HepG2 (cell line): ENCODE measurements around the gene DAAM1. TPM values are rescaled to one million over a fixed set of nuclear protein-coding genes. Genes with fewer than 3 reads are reported as not detected.

Experiments used
- CHD2 ChIP-seq: IDR thresholded peaks from 2 replicates; pipeline ENCODE4 v1.6.1; 2011; ENCODE audit warnings: low read depth, low read length, improper control_type of control experiment
- SOX13 ChIP-seq, 3 experiments: fragments of 450-650 bp in 1 of 3; sonication (generic) in 1 of 3; formaldehyde crosslinking in 1 of 3; IDR thresholded peaks in 2 of 3; conservative IDR thresholded peaks in 1 of 3; 2 replicates each; pipeline versions ENCODE4 v1.5.0 to v1.6.1; 2016 to 2020; ENCODE audit warnings: antibody characterized with exemption in 1 of 3, mild to moderate bottlenecking in 1 of 3, missing compliant biosample characterization in 1 of 3, missing genetic modification reagents in 1 of 3, moderate library complexity in 1 of 3
- SP140L ChIP-seq: sonication (generic); formaldehyde crosslinking; IDR thresholded peaks from 2 replicates; pipeline ENCODE4 v1.4.0; 2020; ENCODE audit warnings: missing genetic modification reagents, borderline replicate concordance
- YY1 ChIP-seq: IDR thresholded peaks from 2 replicates; pipeline ENCODE4 v1.6.1; 2011; ENCODE audit warnings: low read length, low read depth, moderate library complexity, mild to moderate bottlenecking; ENCODE audit not compliant: insufficient read depth, insufficient replicate concordance
- ZNF235 ChIP-seq: sonication (generic); formaldehyde crosslinking; IDR thresholded peaks from 2 replicates; pipeline ENCODE4 v1.8.1; 2023; ENCODE audit warnings: mild to moderate bottlenecking, missing genetic modification reagents, borderline replicate concordance
- ZNF530 ChIP-seq: sonication (generic); formaldehyde crosslinking; IDR thresholded peaks from 2 replicates; pipeline ENCODE4 v1.5.0; 2020; ENCODE audit warnings: low read depth, mild to moderate bottlenecking, missing genetic modification reagents
- polyA plus RNA-seq, 8 experiments: library from polyadenylated mRNA; depleted of rRNA in 3 of 8; stranded (reverse) in 7 of 8; unstranded in 1 of 8; fragments of >200 nt; fragmentation: Illumina TruSeq in 4 of 8; extraction: Trizol in 4 of 8; gene quantifications; 2 replicates each; pipeline versions ENCODE4 v1.2.1 to v1.2.3, GENCODE V29; 2011 to 2016; ENCODE audit warnings: low read depth in 4 of 8, missing spikeins in 1 of 8, mixed read lengths in 1 of 8; ENCODE audit not compliant: insufficient read depth in 1 of 8
- total RNA-seq, 5 experiments: library from RNA; depleted of rRNA; stranded (reverse); fragments of >200 nt; fragmentation: Illumina TruSeq; extraction: Trizol; gene quantifications; 2 replicates each; pipeline ENCODE4 v1.2.3, GENCODE V29; 2016; ENCODE audit warnings: low read depth in 1 of 5
- TF ChIP-seq, protein P1 (sequence below): sonication (generic); formaldehyde crosslinking; IDR thresholded peaks from one replicate; pipeline ENCODE4 v1.5.1; 2020; ENCODE audit warnings: mild to moderate bottlenecking, missing genetic modification reagents; ENCODE audit errors: not compliant biosample characterization
- TF ChIP-seq, protein P2 (sequence below): sonication (generic); formaldehyde crosslinking; conservative IDR thresholded peaks from 2 replicates; pipeline ENCODE4 v1.4.0; 2020; ENCODE audit warnings: missing genetic modification reagents
- TF ChIP-seq, protein P3 (sequence below): sonication (generic); formaldehyde crosslinking; IDR thresholded peaks from 2 replicates; pipeline ENCODE4 v1.9.0; 2021; ENCODE audit warnings: missing genetic modification reagents, mild to moderate bottlenecking, borderline replicate concordance

The DAAM1 gene
- total and polyA plus RNA-seq, 2 of the 13 experiments (the other 11 are each of a cell fraction or from before 2014, with no cell fraction given): 10.9 to 24.5 TPM

DNA sequence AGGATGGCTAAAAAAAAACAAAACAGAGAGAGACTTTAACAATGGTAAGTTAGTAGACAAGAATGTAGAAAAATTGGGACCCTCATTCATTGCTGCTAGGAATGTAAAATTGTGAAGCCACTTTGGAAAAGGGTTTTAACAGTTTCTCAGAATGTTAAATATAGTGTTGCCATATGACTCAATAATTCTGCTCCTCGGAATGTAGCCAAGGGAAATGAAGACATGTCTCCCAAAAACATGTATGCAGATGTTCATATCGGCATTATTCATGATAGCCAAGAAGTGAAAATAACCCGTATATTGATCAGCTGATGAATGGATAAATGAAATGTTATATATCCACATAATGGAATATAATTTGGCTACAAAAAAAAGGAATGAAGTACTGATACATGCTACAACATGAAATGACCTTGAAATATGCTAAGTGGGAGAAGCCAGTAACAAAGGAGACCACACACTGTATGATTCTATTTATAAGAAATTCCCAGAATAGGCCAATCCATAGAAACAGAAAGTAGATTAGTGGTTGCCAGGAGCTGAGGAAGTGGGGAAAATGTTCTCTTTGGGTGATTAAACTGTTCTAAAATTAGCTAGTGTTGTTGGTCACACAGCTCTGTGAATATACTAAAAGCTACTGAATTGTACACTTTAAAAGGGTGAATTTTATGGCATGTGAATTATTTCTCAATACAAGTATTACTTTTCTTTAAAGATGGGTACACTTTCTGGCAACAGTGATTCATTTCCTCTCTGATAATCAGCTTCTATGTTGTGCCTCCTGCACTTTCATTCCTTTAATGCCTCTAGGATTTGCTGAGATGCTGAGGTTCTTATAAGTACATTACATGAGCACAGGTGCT is 132.5 kb downstream of the DAAM1 start (continued):
- TF ChIP-seq, protein P1, sequence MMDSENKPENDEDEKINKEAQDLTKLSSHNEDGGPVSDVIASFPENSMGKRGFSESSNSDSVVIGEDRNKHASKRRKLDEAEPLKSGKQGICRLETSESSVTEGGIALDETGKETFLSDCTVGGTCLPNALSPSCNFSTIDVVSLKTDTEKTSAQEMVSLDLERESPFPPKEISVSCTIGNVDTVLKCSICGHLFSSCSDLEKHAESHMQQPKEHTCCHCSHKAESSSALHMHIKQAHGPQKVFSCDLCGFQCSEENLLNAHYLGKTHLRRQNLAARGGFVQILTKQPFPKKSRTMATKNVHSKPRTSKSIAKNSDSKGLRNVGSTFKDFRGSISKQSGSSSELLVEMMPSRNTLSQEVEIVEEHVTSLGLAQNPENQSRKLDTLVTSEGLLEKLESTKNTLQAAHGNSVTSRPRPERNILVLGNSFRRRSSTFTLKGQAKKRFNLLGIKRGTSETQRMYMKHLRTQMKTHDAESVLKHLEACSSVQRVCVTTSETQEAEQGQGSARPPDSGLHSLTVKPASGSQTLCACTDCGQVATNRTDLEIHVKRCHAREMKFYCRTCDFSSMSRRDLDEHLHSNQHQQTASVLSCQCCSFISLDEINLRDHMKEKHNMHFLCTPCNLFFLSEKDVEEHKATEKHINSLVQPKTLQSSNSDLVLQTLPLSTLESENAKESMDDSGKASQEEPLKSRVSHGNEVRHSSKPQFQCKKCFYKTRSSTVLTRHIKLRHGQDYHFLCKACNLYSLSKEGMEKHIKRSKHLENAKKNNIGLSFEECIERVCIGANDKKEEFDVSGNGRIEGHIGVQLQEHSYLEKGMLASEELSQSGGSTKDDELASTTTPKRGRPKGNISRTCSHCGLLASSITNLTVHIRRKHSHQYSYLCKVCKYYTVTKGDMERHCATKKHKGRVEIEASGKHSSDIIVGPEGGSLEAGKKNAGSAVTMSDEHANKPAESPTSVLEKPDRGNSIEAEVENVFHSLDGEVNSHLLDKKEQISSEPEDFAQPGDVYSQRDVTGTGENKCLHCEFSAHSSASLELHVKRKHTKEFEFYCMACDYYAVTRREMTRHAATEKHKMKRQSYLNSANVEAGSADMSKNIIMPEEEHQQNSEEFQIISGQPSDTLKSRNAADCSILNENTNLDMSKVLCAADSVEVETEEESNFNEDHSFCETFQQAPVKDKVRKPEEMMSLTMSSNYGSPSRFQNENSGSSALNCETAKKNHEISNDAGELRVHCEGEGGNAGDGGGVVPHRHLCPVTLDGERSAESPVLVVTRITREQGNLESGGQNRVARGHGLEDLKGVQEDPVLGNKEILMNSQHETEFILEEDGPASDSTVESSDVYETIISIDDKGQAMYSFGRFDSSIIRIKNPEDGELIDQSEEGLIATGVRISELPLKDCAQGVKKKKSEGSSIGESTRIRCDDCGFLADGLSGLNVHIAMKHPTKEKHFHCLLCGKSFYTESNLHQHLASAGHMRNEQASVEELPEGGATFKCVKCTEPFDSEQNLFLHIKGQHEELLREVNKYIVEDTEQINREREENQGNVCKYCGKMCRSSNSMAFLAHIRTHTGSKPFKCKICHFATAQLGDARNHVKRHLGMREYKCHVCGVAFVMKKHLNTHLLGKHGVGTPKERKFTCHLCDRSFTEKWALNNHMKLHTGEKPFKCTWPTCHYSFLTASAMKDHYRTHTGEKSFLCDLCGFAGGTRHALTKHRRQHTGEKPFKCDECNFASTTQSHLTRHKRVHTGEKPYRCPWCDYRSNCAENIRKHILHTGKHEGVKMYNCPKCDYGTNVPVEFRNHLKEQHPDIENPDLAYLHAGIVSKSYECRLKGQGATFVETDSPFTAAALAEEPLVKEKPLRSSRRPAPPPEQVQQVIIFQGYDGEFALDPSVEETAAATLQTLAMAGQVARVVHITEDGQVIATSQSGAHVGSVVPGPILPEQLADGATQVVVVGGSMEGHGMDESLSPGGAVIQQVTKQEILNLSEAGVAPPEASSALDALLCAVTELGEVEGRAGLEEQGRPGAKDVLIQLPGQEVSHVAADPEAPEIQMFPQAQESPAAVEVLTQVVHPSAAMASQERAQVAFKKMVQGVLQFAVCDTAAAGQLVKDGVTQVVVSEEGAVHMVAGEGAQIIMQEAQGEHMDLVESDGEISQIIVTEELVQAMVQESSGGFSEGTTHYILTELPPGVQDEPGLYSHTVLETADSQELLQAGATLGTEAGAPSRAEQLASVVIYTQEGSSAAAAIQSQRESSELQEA: no peak
- TF ChIP-seq SOX13 (IDR thresholded peaks at IDR 0.05) (no peak), SOX13 (CRISPR knock-in tag; conservative IDR thresholded peaks at IDR 0.05 in 1 of 2, IDR thresholded peaks at IDR 0.05 in 1 of 2) (no peak), SP140L (CRISPR knock-in tag) (no peak), ZNF530 (no peak), ZNF235 (CRISPR knock-in tag) (no peak), CHD2 (no peak), YY1 (no peak)
- TF ChIP-seq, protein P2, sequence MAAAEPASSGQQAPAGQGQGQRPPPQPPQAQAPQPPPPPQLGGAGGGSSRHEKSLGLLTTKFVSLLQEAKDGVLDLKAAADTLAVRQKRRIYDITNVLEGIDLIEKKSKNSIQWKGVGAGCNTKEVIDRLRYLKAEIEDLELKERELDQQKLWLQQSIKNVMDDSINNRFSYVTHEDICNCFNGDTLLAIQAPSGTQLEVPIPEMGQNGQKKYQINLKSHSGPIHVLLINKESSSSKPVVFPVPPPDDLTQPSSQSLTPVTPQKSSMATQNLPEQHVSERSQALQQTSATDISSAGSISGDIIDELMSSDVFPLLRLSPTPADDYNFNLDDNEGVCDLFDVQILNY (CRISPR knock-in tag): no peak
- TF ChIP-seq, protein P3, sequence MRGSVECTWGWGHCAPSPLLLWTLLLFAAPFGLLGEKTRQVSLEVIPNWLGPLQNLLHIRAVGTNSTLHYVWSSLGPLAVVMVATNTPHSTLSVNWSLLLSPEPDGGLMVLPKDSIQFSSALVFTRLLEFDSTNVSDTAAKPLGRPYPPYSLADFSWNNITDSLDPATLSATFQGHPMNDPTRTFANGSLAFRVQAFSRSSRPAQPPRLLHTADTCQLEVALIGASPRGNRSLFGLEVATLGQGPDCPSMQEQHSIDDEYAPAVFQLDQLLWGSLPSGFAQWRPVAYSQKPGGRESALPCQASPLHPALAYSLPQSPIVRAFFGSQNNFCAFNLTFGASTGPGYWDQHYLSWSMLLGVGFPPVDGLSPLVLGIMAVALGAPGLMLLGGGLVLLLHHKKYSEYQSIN (CRISPR knock-in tag): no peak
- TF ChIP-seq, all 625 proteins: peak for 0
